SIG-M5 treated with dmso at 0.1 percent for 504 hours (cell line): ENCODE data around the gene PNMA1.

Experiments used
- DNase-seq: peaks from one replicate; lab custom pipeline; 2025; ENCODE audit not compliant: unreplicated experiment; lab: John Stamatoyannopoulos, UW

PNMA1 gene

GRCh38 chr14:73739174-73739898 is 25.2 kb upstream of the PNMA1 start:
- DNase-seq, result no peak

GRCh38 chr14:73738518-73739173 is 24.5 kb upstream of the PNMA1 start:
- DNase-seq, result no peak

GRCh38 chr14:73736842-73737241 is 22.7 kb upstream of the PNMA1 start:
- no peak for DNase-seq

DNA sequence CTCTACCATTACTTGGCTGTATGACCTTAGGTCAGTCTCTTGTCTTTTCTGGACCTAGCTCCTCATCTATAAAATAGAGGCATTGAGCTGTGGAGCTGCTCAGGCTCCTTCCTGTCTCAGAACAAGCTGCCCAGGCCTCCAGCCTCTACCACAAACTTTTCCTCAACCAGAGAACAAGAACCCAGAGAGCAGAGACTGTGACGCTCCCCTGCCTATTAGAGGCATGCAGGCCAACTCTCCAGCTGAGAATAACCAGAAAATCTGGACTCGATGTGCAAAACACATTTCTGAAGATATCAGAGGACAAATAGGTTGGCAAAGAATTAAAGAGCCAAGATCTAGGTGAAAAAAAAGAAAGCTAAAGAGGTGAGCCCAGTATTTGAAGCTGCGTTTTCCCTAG is 17.8 kb upstream of the PNMA1 start:
- no peak for DNase-seq

DNA sequence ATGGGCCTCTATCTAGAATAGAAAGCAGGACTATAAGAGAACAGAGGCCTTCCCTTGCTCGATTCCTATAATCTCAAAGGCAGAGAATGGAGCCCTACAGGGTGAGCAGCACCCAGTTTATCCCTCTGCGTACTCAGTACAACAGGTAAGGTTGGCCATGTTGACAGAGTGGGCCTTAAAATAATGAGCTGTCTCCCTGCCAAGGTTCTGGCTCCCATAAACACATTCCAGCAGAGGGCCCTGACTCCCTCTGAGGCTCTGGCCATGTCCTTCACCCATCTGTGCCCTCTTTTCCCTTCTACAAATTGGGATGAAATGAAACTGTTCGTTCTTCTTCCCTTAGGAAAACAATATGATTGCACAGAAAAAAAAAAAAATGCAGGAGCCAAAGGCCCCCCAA is 16.9 kb upstream of the PNMA1 start:
- no peak for DNase-seq

DNA sequence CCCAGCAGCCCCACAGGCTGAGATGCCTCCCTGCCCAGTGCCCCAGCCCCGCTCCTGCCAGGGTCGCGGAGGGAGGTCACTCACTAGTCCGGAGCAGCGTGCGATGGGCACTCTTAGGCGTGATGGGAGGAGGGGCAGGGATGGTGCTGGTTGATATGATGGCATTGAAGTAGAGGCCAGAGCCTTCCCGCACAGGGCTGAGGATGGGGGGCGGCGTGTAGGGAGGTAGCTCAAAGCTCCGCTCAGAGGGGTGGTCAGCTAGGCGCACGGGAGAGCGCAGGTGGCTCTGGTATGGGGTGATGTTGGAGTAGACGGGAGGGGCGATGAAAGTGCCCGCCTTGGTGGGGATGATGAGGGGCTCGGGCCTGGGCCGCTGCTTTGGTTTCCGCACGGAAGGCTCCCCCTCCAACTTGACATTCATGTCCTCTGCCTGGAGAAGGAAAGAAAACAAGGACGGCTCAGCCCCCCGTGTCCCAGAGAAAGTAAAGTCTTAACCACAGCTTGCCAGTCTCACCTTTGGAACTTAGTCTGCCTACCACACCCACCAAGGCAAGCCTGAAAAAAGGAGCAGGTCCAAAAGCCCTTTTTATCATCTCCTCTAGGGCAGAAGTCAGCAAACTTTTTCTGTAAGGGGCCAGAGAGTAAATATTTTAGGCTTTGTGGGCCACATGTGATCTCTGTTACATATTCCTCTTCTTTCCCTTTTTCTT is 15.5 kb upstream of the PNMA1 start:
- DNase-seq, result no peak

GRCh38 chr14:73728717-73729330 is 14.6 kb upstream of the PNMA1 start:
- DNase-seq, result peak; percentile 91

- DNase-seq, result no peak
These were observed 13.0 kb upstream of the PNMA1 start for GRCh38 chr14:73727166-73727565.

DNA sequence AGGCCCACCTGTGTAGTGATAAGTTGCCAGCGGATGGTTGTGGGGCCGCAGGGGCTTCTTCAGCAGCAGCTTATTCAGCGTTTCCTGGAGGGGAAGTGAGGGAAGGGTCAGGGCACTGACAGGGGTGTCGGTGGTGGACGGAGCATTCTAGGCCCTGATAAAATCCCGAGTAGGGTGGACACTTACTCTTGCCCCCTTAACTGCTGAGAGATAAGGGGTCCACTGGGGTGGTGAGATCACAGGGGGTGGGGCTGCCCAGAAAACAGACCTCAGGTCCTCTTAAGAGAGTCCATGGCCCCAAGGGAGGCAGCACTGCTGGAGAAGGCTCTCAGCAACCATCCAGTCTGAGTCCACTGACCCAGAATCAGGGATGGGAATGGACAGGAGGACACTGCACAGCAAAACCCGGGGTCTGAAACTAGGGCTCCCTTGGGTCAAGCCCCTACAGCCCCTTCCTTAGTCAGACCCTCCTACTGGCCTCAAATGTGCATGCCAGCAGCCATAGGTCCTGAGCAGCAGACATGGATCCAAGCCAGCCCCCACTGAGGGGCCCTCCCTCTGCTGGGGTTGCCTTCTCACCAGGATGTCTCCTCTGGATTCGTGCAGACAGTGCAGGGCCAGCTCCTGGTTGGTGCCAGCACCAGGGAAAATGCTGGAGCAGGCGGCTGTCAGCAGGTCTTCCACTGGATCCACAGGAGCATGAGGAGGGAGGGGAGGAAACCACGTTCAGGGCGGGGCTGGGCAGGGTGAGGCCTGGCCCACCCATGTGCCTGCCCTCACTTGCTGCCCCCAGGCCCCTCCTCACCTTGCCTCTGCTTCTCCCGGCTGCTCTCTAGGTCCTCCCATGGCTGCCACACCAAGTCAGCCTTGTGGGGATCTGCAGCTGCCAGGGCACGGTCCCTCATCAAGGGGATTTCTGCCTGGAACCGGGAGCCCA is 12.1 kb upstream of the PNMA1 start:
- DNase-seq, result no peak

GRCh38 chr14:73725116-73726024 is 11.2 kb upstream of the PNMA1 start:
- no peak for DNase-seq

DNA sequence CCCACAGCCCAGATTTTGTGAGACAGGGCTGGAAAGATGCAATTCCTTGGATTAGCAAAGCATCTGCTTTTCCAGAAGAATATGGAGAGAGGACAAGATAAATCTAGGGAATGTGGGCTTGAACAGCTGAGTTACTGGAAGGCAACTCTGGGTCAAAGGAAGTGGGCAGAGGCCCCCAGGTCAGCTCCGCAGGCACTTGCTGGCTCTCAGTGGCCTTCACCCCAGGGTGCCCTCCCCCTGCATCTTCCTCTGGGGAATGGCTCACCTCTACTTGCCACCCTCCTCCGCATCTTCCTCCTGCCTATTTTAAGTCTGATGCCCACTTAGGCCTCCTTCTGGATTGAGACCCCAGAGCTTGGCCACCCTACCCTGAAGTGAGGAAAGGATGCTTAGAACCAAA is 10.5 kb upstream of the PNMA1 start:
- no peak for DNase-seq

GRCh38 chr14:73723797-73724661 is 9.8 kb upstream of the PNMA1 start:
- DNase-seq, result peak; percentile 79

- DNase-seq, result no peak
These were observed 9.2 kb upstream of the PNMA1 start for GRCh38 chr14:73723406-73723796.

DNA sequence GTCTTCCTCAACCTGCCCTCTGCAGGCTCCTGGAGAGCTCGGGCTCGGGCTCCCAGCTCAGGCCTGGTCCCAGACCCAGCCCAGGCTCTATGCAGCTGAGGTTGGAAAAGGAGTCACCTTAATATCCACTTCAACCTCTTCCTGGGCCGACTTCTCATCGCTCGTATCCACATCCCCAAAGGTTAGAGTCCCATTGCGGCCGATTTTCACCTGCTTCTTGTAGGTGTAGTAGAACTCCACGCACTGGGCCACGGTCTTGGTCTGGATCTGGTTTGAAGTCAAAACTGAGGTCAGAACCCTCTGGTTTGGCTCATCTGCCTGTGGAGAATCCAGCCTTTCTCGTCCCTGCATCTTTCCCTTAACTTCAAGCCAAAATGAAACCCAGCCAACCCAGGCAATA is 8.4 kb upstream of the PNMA1 start:
- DNase-seq, result no peak

- DNase-seq, result no peak
These were observed 7.1 kb upstream of the PNMA1 start for GRCh38 chr14:73721101-73721821.

GRCh38 chr14:73720636-73721035 is 6.5 kb upstream of the PNMA1 start:
- no peak for DNase-seq

- no peak for DNase-seq
These were observed 5.6 kb upstream of the PNMA1 start for GRCh38 chr14:73719791-73720190.

DNA sequence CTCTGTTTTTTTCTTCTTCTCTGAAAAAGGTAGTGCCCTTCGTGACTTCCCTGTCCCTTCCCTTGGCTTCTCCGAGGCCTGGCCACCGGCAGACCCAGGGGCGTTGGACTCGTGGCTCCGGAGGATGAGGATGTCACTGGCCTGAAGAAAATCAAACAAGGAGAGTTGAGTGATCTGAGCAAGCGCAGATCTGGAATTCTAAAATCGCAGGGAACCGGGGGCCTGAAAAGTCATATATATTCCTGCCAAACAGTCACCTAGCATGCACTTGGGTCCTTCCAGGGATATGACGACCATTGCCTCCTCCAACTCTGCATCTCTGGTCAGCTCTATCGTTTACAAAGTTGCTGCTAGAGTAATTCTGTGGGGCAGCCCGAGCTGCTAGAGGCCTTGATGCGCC is 5.2 kb upstream of the PNMA1 start:
- DNase-seq, result no peak
